Lower leg skin (tissue), 3 donors: ENCODE measurements around the gene NKX2-1.

Experiments
- POLR2A ChIP-seq, 2 donors: fragments of 450-650 bp; IDR thresholded peaks; one replicate each; pipeline ENCODE4 v1.6.1; 2016 to 2017; ENCODE audit warnings: antibody characterized with exemption in 2 of 2, mild to moderate bottlenecking in 1 of 2, moderate library complexity in 1 of 2
- TF ChIP-seq, protein P1 (sequence below), 3 donors: fragments of 450-650 bp; IDR thresholded peaks; one replicate each; pipeline ENCODE4 v1.5.1; 2016; ENCODE audit warnings: antibody characterized with exemption in 3 of 3, mild to moderate bottlenecking in 3 of 3, moderate library complexity in 2 of 3

DNA sequence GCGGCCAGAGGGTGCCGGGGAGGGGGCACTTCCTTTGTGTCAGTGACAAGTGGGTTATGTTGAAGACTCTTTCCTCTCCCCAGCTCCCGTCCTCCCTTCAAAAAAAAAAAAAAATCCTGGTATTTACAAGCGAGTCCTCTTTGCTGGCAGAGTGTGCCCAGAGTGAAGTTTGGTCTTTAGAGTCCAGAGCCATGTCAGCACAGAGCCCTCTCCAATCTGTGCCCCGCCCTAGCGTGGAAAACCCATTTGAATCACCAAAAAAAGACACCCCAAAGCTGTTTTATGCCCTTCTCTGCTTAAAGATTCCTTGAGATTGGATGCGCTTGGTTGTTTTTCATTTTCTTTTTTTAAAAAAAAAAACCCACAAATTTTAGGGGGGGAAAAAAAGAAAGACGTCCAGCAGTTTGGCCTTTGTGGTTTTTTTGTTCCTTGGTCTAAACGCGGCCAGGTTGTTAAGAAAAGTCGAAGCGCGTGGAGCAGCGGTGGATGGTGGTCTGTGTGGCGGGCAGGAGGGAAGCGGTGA is 3.3 kb downstream of the NKX2-1 start:
- TF ChIP-seq, protein P1, sequence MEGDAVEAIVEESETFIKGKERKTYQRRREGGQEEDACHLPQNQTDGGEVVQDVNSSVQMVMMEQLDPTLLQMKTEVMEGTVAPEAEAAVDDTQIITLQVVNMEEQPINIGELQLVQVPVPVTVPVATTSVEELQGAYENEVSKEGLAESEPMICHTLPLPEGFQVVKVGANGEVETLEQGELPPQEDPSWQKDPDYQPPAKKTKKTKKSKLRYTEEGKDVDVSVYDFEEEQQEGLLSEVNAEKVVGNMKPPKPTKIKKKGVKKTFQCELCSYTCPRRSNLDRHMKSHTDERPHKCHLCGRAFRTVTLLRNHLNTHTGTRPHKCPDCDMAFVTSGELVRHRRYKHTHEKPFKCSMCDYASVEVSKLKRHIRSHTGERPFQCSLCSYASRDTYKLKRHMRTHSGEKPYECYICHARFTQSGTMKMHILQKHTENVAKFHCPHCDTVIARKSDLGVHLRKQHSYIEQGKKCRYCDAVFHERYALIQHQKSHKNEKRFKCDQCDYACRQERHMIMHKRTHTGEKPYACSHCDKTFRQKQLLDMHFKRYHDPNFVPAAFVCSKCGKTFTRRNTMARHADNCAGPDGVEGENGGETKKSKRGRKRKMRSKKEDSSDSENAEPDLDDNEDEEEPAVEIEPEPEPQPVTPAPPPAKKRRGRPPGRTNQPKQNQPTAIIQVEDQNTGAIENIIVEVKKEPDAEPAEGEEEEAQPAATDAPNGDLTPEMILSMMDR (IDR thresholded peaks at IDR 0.05): no peak
- TF ChIP-seq POLR2A (IDR thresholded peaks at IDR 0.05): no peak
